Measurements from ENCODE around the gene OBP2B.

The OBP2B gene

GRCh38 chr9:133256136-133256461, 47.0 kb upstream of the OBP2B start:
- Histone ChIP-seq H3K36me3 (ENCODE audit: control insufficient read depth in 1 of 2, insufficient read depth in 2 of 2, low read length in 2 of 2) (no peaks in the 10 kb centered on the region), H4K12ac (ENCODE audit: low read depth, low read length) (no peak overlapping the region), H2BK12ac (ENCODE audit: low read length) (no peak overlapping the region), H3K9ac (ENCODE audit: low read length) (no peak overlapping the region), H4K91ac (ENCODE audit: low read depth, low read length) (no peak overlapping the region), H2AK5ac (ENCODE audit: low read length) (no peak overlapping the region), H3K4me3 (ENCODE audit: low read depth, low read length) (no peak overlapping the region), H2BK120ac (ENCODE audit: insufficient read depth, low read length, poor library complexity) (no peak overlapping the region), H3K23ac (ENCODE audit: low read length) (no peak overlapping the region), H3K4ac (ENCODE audit: low read depth, low read length) (no peak overlapping the region), H3K9me3 (ENCODE audit: insufficient read depth, low read depth, low read length) (peaks cover 6% of the 10 kb centered on the region), H3K14ac (ENCODE audit: low read length) (no peak overlapping the region), H3K27me3 (ENCODE audit: insufficient read depth, low read length) (no peaks in the 10 kb centered on the region), H4K8ac (ENCODE audit: low read depth, low read length) (no peak overlapping the region), H3K79me2 (ENCODE audit: control insufficient read depth, insufficient read depth, low read length, poor library complexity) (no peaks in the 10 kb centered on the region), H2AFZ (ENCODE audit: insufficient read depth, low read length, poor library complexity) (no peak overlapping the region), H3K18ac (ENCODE audit: low read length) (no peak overlapping the region), H2BK5ac (ENCODE audit: low read depth, low read length, poor library complexity) (no peak overlapping the region), H3K27ac (ENCODE audit: low read depth, low read length) (no peak overlapping the region), H3K4me1 (ENCODE audit: control insufficient read depth in 1 of 2, insufficient read depth in 2 of 2, low read length in 2 of 2) (peaks cover 3 to 9% of the 10 kb centered on the region in 2 experiments), H3K4me2 (ENCODE audit: low read length) (no peak overlapping the region), H3K79me1 (ENCODE audit: low read length) (no peaks in the 10 kb centered on the region)
- WGBS (ENCODE audit: extremely low coverage, insufficient coverage, insufficient read length): no CpG with 5 or more reads among the region's 30 CpGs
- DNase-seq: no peak

- Histone ChIP-seq H3K27me3 (ENCODE audit: insufficient read depth, low read length) (no peaks in the 10 kb centered on the region), H3K9me3 (ENCODE audit: insufficient read depth, low read depth, low read length) (peaks cover 6% of the 10 kb centered on the region), H2BK120ac (ENCODE audit: insufficient read depth, low read length, poor library complexity) (no peak overlapping the region), H4K12ac (ENCODE audit: low read depth, low read length) (no peak overlapping the region), H3K4me1 (ENCODE audit: control insufficient read depth in 1 of 2, insufficient read depth in 2 of 2, low read length in 2 of 2) (peaks cover 5 to 12% of the 10 kb centered on the region in 2 experiments), H2AK5ac (ENCODE audit: low read length) (no peak overlapping the region), H3K79me2 (ENCODE audit: control insufficient read depth, insufficient read depth, low read length, poor library complexity) (no peaks in the 10 kb centered on the region), H3K18ac (ENCODE audit: low read length) (no peak overlapping the region), H3K4me3 (ENCODE audit: low read depth, low read length) (no peak overlapping the region), H4K91ac (ENCODE audit: low read depth, low read length) (no peak overlapping the region), H3K27ac (ENCODE audit: low read depth, low read length) (no peak overlapping the region), H3K79me1 (ENCODE audit: low read length) (no peaks in the 10 kb centered on the region), H4K8ac (ENCODE audit: low read depth, low read length) (no peak overlapping the region), H2BK12ac (ENCODE audit: low read length) (no peak overlapping the region), H3K14ac (ENCODE audit: low read length) (no peak overlapping the region), H3K4ac (ENCODE audit: low read depth, low read length) (no peak overlapping the region), H2AFZ (ENCODE audit: insufficient read depth, low read length, poor library complexity) (no peak overlapping the region), H3K36me3 (ENCODE audit: control insufficient read depth in 1 of 2, insufficient read depth in 2 of 2, low read length in 2 of 2) (no peaks in the 10 kb centered on the region), H3K9ac (ENCODE audit: low read length) (no peak overlapping the region), H3K23ac (ENCODE audit: low read length) (no peak overlapping the region), H2BK5ac (ENCODE audit: low read depth, low read length, poor library complexity) (no peak overlapping the region), H3K4me2 (ENCODE audit: low read length) (no peak overlapping the region)
- DNase-seq: no peak
- no CpG with 5 or more reads among the region's 42 CpGs for WGBS (ENCODE audit: extremely low coverage, insufficient coverage, insufficient read length)
Measured at GRCh38 chr9:133255371-133256135, 46.5 kb upstream of the OBP2B start.

GRCh38 chr9:133254471-133254870, 45.4 kb upstream of the OBP2B start:
- Histone ChIP-seq H3K18ac (ENCODE audit: low read length) (no peak overlapping the region), H3K79me2 (ENCODE audit: control insufficient read depth, insufficient read depth, low read length, poor library complexity) (no peaks in the 10 kb centered on the region), H3K4me1 (ENCODE audit: control insufficient read depth in 1 of 2, insufficient read depth in 2 of 2, low read length in 2 of 2) (peaks cover 8 to 14% of the 10 kb centered on the region in 2 experiments), H3K27ac (ENCODE audit: low read depth, low read length) (no peak overlapping the region), H3K79me1 (ENCODE audit: low read length) (no peaks in the 10 kb centered on the region), H4K91ac (ENCODE audit: low read depth, low read length) (no peak overlapping the region), H3K9me3 (ENCODE audit: insufficient read depth, low read depth, low read length) (peaks cover 6% of the 10 kb centered on the region), H3K4ac (ENCODE audit: low read depth, low read length) (no peak overlapping the region), H2AFZ (ENCODE audit: insufficient read depth, low read length, poor library complexity) (no peak overlapping the region), H2BK12ac (ENCODE audit: low read length) (no peak overlapping the region), H4K8ac (ENCODE audit: low read depth, low read length) (no peak overlapping the region), H3K14ac (ENCODE audit: low read length) (no peak overlapping the region), H4K12ac (ENCODE audit: low read depth, low read length) (no peak overlapping the region), H3K27me3 (ENCODE audit: insufficient read depth, low read length) (no peaks in the 10 kb centered on the region), H3K4me3 (ENCODE audit: low read depth, low read length) (no peak overlapping the region), H2AK5ac (ENCODE audit: low read length) (no peak overlapping the region), H3K9ac (ENCODE audit: low read length) (no peak overlapping the region), H2BK5ac (ENCODE audit: low read depth, low read length, poor library complexity) (no peak overlapping the region), H3K4me2 (ENCODE audit: low read length) (no peak overlapping the region), H3K23ac (ENCODE audit: low read length) (no peak overlapping the region), H3K36me3 (ENCODE audit: control insufficient read depth in 1 of 2, insufficient read depth in 2 of 2, low read length in 2 of 2) (no peaks in the 10 kb centered on the region), H2BK120ac (ENCODE audit: insufficient read depth, low read length, poor library complexity) (no peak overlapping the region)
- no CpG with 5 or more reads among the region's 5 CpGs for WGBS (ENCODE audit: extremely low coverage, insufficient coverage, insufficient read length)
- no peak for DNase-seq

GRCh38 chr9:133253268-133253667, 44.2 kb upstream of the OBP2B start:
- H3K79me2 ChIP-seq (ENCODE audit: control insufficient read depth, insufficient read depth, low read length, poor library complexity): no peaks in the 10 kb centered on the region
- no peak overlapping the region for H2AFZ ChIP-seq (ENCODE audit: insufficient read depth, low read length, poor library complexity)
- no peak overlapping the region for H3K18ac ChIP-seq (ENCODE audit: low read length)
- H4K8ac ChIP-seq (ENCODE audit: low read depth, low read length): no peak overlapping the region
- DNase-seq: no peak
- H3K4me3 ChIP-seq (ENCODE audit: low read depth, low read length): no peak overlapping the region
- H4K91ac ChIP-seq (ENCODE audit: low read depth, low read length): no peak overlapping the region
- WGBS (ENCODE audit: extremely low coverage, insufficient coverage, insufficient read length): no CpG with 5 or more reads among the region's 1 CpG
- H3K14ac ChIP-seq (ENCODE audit: low read length): no peak overlapping the region
- no peak overlapping the region for H4K12ac ChIP-seq (ENCODE audit: low read depth, low read length)
- no peak overlapping the region for H3K23ac ChIP-seq (ENCODE audit: low read length)
- H3K4me1 ChIP-seq (ENCODE audit: control insufficient read depth in 1 of 2, insufficient read depth in 2 of 2, low read length in 2 of 2): peaks cover 8 to 14% of the 10 kb centered on the region in 2 experiments
- H3K36me3 ChIP-seq (ENCODE audit: control insufficient read depth in 1 of 2, insufficient read depth in 2 of 2, low read length in 2 of 2): no peaks in the 10 kb centered on the region
- H3K27ac ChIP-seq (ENCODE audit: low read depth, low read length): no peak overlapping the region
- no peaks in the 10 kb centered on the region for H3K27me3 ChIP-seq (ENCODE audit: insufficient read depth, low read length)
- H3K79me1 ChIP-seq (ENCODE audit: low read length): no peaks in the 10 kb centered on the region
- no peak overlapping the region for H3K9ac ChIP-seq (ENCODE audit: low read length)
- no peak overlapping the region for H2BK5ac ChIP-seq (ENCODE audit: low read depth, low read length, poor library complexity)
- H3K4me2 ChIP-seq (ENCODE audit: low read length): no peak overlapping the region
- no peak overlapping the region for H2AK5ac ChIP-seq (ENCODE audit: low read length)
- H2BK120ac ChIP-seq (ENCODE audit: insufficient read depth, low read length, poor library complexity): no peak overlapping the region
- H3K9me3 ChIP-seq (ENCODE audit: insufficient read depth, low read depth, low read length): peaks cover 6% of the 10 kb centered on the region
- H2BK12ac ChIP-seq (ENCODE audit: low read length): no peak overlapping the region
- no peak overlapping the region for H3K4ac ChIP-seq (ENCODE audit: low read depth, low read length)

Measured in trophoblast cell (in vitro differentiated cells and primary cell).